GM21526 (cell line): Measurements from ENCODE around the gene SYTL3.
"Not testable (repeated sequence)": the region's sequence is repeated elsewhere in the genome, so short reads cannot be mapped to it uniquely, and the experiment has no call there.

Experiments used
- ATAC-seq: cut with Tn5 transposase; IDR thresholded peaks from one replicate; pipeline ENCODE4 v1.9.1; 2021; ENCODE audit warnings: moderate library complexity; ENCODE audit not compliant: unreplicated experiment, low FRiP score

Gene SYTL3

DNA sequence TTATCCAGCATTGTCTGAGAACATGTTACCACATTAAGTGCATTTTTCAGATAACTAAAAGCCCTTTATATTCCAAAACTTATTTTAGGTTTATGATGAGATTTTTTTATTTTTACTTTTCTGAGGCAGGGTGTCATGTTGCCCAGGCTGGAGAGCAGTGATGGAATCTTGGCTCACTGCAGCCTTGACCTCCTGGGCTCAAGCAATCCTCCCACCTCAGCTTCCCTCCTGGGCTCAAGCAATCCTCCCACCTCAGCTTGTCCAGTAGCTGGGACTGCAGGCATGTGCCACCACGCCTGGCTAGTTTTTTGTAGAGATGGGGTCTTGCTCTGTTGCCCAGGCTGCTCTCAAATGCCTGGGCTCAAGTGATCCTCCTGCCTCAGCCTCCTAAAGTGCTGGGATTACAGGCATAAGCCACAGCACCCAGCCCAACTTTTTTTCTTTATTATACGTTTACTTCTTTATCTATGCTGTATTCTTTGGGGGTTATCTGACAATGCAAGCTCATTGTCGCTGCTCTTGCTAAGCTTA is 11.5 kb upstream of the SYTL3 start:
- no peak for ATAC-seq

DNA sequence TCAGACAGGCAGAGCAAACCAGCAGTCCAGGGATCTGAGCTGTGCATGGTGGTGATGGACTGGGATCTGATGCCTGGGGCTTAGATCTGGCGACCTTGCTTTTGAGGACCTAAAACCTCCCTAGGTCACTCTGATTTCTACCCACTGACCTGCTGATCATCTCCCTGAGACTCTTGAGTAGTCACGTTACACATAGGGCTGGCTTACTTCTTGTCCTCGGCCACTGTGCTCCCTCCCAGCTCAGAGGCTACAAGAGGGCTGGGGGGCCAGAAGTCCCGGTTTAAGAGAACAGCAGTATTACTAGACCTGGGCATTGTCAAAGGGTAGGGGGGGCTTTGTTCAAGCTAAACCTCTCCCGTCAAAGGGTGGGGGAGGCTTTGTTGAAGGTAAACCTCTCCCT is 10.8 kb upstream of the SYTL3 start:
- ATAC-seq: no peak

DNA sequence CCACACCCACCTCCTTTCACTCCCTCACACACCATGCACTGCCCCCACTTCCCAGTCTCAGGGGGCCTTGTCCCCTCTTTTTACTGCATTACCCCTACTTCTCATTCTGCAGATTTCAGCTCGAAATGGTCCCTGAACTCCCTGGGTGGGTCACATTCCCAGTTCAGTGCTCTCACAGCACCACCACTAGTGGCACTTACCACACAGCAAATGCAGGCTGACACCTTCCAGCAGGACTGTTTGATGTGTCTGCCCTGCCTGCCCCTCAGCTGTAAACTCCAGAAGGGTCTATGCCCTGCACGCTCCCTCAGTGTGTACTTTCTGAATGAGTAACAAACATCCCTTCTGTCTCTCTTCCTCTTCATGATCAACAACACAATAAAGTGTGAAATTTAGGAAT is 9.3 kb upstream of the SYTL3 start:
- ATAC-seq: no peak

DNA sequence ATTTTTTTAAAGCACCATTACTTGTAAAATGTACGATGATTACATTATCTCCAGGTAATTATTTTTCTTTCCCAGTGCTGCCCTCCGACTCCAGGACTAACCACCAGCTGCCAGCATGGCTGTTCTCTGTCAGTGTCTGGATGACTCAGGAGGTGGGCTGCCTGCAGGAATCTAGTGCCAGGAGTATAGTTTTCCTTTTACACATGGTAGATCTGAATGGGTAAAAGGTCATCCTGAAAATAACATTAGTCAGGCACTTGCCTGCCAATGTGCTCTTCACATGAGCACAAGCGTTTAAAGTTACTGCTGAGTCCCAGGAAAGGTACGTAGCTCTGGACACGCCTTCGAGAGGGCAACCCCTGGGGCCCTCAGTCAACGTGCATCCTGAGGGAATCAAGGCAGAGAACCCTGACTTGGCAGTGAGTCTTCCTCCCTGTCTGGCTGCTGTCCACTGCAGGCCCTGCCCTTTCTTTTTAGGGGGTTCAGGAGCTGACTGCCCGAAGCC is 7.7 kb upstream of the SYTL3 start:
- no peak for ATAC-seq

DNA sequence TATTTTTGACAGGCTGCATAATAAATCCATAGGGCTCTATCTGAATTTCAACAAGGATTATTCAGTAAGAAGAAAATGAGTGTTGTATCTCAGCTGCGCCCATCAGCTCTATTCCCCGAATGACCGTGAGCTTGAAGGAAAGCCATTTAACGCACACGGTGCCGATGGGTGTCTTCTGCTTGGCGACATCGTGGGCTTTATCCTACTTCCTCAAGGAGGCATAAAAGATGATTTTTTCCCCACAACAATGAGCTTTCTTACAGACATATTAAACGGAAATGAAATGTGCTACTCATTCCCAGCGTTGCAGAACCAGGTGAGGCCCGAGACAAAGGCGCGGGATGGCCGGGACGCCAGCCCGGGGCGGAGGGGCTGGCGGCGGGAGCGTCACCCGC is 6.0 kb upstream of the SYTL3 start:
- no peak for ATAC-seq

DNA sequence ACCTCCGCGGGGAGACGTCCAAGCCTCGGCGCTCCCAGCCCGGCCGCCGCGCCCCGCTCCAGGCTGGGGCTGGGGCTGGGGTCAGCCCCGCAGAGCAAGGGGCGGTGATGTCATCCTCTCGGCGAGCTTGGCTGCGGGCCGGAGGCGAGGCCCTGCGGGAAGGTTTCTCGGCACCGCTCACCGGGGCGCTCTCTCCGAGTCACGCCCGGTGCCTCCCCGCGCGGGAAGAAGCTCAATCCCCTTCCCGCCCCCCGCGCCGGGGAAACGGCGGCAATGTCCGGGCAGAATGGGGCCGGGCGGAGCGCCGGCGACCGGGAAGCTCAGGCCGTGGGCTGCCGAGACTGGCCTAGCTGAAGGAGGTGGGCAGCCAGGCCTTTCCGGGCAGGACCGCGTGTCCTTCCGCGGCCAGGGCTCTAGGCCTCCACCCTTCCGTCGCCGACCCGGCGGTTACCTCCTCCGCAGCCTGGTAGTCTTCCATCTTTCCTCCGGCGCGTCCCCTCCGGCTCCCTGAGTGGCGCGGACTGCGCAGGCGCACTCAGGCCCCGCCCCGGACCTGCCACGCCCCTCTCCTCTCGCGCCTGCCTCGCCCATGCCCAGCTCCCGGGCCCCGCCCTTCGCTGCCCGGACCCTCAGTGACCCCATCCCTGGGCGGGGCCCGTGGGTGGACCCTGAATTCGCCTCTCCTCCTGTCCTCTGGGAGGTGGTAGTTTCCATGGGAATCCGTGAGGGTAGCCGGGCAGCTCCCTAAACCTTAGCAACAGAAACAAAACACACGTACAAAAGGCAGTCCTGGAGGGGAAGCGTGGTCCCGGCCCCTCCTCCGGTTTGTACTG is 5.4 kb upstream of the SYTL3 start, which contains the start of gene DYNLT1:
DYNLT1 (minus strand) TSS at position 513 of the 833 bp plus-strand sequence; CDS start at position 478, 35 bp downstream.
- ATAC-seq: peak; percentile 52

DNA sequence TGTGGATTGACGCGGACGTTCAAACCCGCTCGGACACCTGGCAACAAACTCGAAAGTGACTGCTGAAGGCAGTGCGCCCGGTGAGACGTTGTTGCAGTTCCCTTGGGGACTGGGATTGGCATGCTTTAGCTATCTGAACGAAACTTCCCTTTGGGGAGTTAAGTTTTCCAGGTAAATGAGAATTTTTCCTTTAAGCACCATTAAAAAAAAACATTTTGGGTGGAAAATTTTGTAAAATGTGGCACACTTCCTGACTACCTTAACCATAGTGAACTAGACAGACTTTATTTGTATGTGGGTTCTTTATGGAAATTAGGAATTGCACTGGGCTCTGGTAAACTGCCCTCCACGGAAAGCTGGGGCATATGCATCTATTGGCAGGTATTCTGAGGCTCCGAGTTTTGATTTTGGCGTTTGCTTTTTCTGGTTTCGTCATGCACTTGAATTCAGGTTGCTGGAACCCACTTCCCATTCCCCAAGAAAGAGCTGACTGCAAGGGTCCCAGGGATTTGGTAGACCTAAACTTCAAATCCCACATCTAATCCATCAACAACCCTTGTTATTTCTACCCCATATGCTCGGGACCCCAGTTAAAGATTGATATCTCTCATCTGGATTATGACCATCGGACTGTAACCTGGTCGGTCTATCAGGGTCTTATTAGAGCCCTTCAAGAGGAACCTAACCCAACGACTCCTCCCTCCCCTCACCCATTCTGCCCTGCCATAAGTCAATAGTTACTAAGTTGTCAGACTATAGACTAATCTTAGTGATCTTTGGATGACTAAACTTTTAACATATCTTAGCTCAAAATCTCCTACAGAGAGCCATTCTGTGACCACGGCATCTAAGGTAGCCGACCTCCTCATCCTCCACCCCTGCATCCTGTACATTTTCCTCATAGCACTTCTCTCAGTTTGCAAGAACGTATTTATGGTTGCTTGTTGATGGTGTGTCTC is 4.5 kb upstream of the SYTL3 start:
- ATAC-seq: no peak

DNA sequence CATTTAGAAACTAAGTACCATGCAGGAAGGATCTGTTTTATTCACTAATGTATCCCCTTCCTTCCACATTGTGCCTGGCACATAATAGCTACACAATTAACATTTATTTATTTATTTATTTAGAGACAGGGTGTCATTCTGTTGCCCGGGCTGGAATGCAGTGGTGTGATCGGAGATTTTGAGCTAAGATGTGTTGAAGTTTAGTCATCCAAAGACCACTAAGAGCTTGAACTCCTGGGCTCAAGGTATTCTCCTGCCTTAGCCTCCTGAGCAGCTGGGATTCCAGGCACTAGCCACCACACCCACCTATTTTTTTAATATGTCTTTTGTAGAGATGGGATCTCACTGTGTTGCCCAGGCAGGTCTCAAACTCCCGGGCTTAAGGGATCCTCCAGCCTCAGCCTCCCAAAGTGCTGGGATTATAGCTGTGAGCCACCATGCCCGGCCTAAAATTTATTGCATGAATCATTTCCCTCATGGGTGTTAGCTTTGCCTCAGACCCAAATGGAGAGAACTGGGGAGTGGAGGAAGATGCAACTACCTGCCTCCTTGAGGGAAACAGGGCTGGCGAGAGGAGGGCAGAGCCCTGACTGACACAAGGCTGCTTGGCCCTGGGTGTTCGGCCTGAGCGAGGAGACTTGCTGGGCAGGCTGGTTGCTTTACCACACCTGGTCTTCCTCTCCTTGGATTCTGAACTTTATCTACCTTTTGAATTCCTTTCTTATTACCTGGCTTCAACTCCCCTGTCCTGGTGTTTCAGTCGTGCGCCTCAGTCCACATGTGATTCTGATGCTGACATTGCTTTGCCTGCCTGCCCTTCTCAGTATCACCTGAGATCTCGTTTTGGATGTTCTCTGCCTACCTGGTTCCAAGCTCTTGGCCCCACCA is 3.6 kb upstream of the SYTL3 start:
- no peak for ATAC-seq

DNA sequence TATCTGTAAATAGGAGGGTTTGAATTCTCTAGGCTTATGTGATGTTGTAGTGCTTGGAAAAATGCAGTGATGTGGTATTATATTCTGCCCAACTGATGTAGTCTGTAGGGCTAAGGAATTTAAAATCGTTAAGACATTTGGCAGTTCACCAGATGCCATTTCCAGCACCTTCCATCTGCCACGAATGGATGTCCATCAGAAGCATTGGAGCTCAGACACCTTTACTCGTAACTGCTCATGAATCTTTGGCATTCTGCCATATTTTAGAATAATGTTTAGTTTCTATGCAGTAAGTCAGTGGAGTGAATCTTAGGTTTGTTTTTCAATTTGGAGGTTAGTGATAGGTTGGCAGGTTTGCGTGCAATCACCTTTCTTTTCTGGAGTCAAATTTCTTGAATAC is 2.4 kb upstream of the SYTL3 start:
- ATAC-seq: no peak

DNA sequence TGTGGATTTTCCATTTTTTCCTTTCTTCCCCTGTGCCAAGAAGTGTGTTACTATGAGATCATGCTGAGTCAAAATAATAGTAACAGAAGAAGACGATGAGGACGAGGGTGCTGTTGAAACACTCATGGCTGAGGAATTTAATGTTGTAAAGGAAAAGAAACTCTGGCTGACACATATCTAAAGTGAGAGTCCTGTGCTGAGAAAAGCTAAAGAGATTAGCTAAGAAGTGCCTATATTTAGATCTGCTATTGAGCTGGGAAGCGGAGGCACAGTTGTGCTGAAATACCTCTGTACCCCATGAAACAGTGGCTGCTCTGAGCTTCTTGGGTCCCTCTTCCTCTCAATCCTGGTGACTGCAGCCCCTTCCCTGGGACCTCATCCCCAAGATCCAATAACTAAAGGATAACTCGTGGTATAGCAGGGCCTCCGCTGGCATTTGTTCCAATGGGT is 1.1 kb upstream of the SYTL3 start:
- peak; percentile 35 for ATAC-seq

DNA sequence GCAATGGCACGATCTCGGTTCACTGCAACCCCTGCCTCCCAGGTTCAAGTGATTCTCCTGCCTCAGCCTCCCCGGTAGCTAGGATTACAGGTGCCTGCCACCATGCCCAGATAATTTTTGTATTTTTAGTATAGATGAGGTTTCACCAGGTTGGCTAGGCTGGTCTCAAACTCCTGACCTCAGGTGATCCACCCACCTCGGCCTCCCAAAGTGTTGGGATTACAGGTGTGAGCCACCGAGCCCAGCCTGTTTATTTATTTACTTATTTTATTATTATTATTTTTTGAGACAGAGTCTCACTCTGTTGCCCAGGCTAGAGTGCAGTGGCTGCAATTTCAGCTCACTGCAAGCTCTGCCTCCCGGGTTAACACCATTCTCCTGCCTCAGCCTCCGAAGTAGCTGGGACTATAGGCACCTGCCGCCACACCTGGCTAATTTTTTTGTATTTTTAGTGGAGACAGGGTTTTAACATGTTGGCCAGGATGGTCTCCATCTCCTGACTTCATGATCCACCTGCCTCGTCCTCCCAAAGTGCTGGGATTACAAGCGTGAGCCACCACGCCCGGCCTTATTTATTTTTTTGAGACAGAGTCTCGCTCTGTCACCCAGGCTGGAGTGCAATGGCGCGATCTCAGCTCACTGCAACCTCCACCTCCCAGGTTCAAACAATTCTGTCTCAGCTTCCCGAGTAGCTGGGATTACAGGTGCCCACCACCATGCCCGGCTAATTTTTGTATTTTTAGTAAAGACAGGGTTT is 2.3 kb downstream of the SYTL3 start:
- ATAC-seq: not testable (repeated sequence)

DNA sequence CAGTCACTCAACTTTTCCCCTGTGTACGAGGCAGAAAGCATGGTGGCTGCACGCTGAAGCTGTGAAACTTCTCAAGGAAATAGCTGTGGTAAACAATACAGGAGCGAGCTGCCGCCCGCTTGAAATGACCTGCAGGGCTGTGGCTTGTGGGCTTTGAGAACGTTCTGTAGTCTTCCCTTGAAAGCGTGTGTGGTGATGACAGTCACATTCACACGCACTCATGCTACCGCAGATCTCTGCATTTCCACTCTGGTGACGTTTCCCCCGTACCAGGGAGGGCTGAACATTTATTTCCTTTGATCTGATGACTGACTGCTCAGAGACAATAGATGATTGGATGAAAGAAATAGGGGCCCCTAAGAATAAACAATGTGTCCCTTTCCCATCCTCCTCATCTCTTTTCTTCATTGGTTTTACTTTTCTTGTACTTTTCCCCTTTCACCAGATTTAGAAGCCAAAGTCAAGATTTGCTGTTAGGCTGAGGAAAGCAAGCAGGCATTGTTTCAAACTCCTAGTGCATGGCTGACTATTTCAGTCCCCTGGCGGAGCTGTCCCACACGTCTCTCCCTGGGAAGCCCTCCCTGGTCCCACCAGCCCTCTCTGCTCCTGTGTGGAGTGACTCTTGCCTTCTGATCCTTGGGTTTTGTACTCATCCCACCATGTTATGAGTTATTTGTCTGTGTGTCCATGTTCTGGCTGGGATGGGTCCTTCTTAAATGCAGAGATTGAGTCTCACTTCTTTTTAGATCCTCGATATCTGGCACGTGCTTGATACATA is 3.9 kb downstream of the SYTL3 start:
- no peak for ATAC-seq

DNA sequence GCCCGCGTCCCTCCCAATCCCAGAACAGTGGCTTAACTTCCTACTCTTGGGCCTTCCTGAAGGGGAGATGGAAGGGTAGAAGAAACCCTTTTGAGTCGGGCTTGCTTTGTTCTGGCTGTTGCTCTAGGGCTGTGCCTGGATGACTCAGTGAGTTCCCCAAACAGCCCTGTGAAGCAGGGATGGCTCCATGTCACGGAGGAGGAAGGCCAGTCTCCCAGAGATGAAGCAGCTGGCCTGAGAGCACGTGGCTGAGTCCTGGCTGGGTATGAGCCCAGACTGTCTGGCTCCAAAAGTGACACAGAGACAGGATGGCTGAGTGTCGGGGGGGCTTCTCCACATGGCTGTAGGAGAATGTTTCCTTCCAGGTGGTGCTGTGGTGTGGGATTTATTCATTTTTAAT is 4.6 kb downstream of the SYTL3 start:
- ATAC-seq: no peak

DNA sequence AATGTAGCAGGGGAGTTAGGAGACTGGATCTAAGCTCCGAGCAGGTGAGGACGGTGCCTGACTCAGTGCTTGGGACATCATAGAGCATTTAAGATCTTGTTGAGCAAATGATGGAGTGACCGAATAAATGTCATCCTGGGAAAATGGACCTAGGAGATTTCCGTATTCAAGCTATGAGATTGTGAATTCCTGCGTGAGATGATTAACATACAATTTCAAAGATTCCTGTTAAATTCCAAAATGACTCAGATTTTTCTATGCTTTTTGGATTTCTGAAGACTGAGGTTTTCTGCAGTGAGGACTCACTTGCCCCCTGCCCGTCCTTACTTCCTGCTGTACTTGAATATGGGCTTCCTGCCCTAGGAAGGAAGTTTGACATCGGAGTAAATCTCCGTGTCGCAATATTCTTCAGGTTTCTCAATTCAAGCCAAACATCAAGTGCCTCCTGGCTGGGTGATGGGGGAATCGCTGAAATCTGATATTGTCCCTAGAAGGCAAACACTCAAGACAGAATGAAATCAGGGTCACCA is 5.2 kb downstream of the SYTL3 start:
- no peak for ATAC-seq

DNA sequence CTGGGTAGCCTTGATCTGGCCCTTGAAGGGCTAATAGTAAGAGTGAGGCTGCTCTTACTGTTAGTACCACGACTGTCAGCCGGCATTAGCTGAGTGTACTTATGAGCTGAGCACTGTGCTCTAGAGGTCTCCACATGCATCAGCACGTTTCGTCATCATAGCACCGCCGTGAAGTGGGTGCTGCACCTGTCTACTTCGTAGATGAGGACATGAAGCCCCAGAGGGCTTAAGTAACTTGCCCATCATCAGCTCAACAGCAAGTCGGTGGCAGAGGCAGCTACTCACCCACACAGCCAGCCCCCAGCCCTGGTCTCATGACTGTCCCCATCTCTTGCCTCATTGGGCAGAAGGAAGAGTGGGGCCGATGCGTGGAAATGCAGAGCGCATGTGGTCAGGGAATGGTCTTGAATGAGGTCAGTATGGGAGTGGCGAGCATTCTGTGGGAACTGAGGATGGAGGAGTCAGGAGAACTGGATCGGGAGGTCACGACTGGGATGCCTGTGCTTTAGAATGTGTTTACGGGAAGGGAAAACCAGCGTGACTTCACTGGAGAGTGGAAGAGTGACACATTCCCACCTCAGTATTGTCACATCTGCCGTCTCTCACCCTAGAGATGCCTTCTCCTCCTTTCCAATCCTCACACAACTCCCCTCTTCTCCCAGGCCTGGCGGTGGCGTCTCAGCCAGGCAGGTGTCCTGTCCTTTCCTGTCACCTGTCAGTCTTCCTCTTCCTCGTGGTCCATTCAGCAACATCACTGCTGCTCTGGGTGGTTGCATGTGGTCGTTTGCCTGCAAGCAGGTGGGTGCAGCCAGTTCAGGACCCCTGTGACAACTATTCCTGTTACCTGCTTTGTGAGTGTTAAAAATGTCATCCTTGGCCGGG is 6.0 kb downstream of the SYTL3 start:
- no peak for ATAC-seq

DNA sequence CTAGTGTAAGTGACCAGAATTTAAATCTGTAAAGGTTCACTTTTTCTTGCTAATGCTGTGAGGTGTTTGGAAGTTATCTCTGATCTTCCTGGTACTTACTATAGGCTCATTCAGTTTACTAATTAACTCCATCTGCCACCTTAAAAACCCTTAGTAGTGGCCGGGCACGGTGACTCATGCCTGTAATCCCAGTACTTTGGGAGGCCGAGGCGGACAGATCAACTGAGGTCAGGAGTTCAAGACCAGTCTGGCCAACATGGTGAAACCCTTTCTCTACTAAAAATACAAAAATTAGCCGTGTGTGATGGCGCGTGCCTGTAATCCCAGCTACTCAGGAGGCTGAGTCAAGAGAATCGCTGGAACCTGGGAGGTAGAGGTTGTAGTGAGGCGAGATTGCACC is 7.1 kb downstream of the SYTL3 start:
- ATAC-seq: not testable (repeated sequence)

DNA sequence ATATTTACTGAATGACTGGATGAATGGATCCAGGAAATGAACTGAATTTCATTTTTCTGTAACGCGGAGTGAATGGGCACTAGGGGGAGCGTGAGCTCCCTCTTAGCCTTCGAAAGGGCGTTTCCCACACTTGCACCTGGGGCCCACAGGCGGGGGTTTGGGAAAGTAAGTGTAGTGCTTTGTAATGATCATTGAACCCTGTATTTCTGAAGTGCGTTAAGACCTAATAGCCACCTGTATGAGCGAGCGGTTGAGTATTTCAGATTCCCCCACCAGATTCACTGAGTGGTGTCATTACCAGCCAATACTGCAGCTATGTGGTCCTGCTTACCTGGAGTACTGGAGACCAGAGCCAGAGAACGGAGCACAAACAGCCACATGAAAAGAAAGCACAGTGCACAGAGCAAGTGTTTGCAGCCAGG is 10.5 kb downstream of the SYTL3 start:
- no peak for ATAC-seq
